Ectodermal cell (in vitro differentiated cells): ENCODE measurements around the gene PCBP3.

Experiments used
- H3K27ac ChIP-seq: 2 replicates; pipeline ENCODE4 v1.7.0; 2013; ENCODE audit warnings: mild to moderate bottlenecking, low read depth, low read length; ENCODE audit not compliant: insufficient read depth, poor library complexity, severe bottlenecking
- H3K27me3 ChIP-seq: 2 replicates; pipeline ENCODE4 v1.7.0; 2013; ENCODE audit warnings: mild to moderate bottlenecking, low read length; ENCODE audit not compliant: insufficient read depth, control insufficient read depth, poor library complexity, severe bottlenecking
- H3K36me3 ChIP-seq: one replicate; pipeline ENCODE4 v1.7.0; 2013; ENCODE audit warnings: low read length; ENCODE audit not compliant: control insufficient read depth, insufficient read depth
- H3K4me1 ChIP-seq: one replicate; pipeline ENCODE4 v1.7.0; 2013; ENCODE audit warnings: low read length; ENCODE audit not compliant: control insufficient read depth, insufficient read depth
- H3K4me3 ChIP-seq: 2 replicates; pipeline ENCODE4 v1.7.0; 2013; ENCODE audit warnings: low read depth, low read length, control low read depth; ENCODE audit not compliant: insufficient read depth
- H3K9me3 ChIP-seq: 2 replicates; pipeline ENCODE4 v1.7.0; 2013; ENCODE audit warnings: mild to moderate bottlenecking, low read length, moderate library complexity; ENCODE audit not compliant: control insufficient read depth
- WGBS, 2 experiments: methylation state at CpG; one replicate each; pipeline ENCODE4 v1.1.7; 2013; ENCODE audit warnings: missing lambda C conversion rate in 2 of 2; 5-methylcytosine and 5-hydroxymethylcytosine counted together

Gene PCBP3

GRCh38 chr21:45984584-45985095 is 341.1 kb downstream of the PCBP3 start:
- Histone ChIP-seq H3K4me3 (no peak overlapping the region), H3K9me3 (no peaks in the 10 kb centered on the region), H3K27ac (no peak overlapping the region), H3K36me3 (no peaks in the 10 kb centered on the region), H3K27me3 (peaks cover 36% of the 10 kb centered on the region), H3K4me1 (peaks cover 7% of the 10 kb centered on the region)
- 92 to 94% methylated on average over 3 of the region's 3 CpGs for WGBS, 2 experiments

- Histone ChIP-seq H3K27me3 (peaks cover 25% of the 10 kb centered on the region), H3K9me3 (no peaks in the 10 kb centered on the region), H3K4me3 (no peak overlapping the region), H3K4me1 (peaks cover 7% of the 10 kb centered on the region), H3K27ac (no peak overlapping the region), H3K36me3 (no peaks in the 10 kb centered on the region)
- WGBS, 2 experiments, result 92 to 94% methylated on average over 37 of the region's 37 CpGs
Measured at GRCh38 chr21:45985471-45986315, 342.2 kb downstream of the PCBP3 start.

- Histone ChIP-seq H3K4me1 (peaks cover 7% of the 10 kb centered on the region), H3K27me3 (peaks cover 21% of the 10 kb centered on the region), H3K27ac (no peak overlapping the region), H3K4me3 (no peak overlapping the region), H3K36me3 (no peaks in the 10 kb centered on the region), H3K9me3 (no peaks in the 10 kb centered on the region)
- 92 to 95% methylated on average over 36 of the region's 36 CpGs for WGBS, 2 experiments
Measured at GRCh38 chr21:45986316-45987051, 343.0 kb downstream of the PCBP3 start.

- Histone ChIP-seq H3K9me3 (no peaks in the 10 kb centered on the region), H3K27ac (no peak overlapping the region), H3K36me3 (no peaks in the 10 kb centered on the region), H3K4me1 (peaks cover 6% of the 10 kb centered on the region), H3K4me3 (no peak overlapping the region), H3K27me3 (peaks cover 14% of the 10 kb centered on the region)
- WGBS, 2 experiments, result 93 to 96% methylated on average over 29 of the region's 29 CpGs
Measured at GRCh38 chr21:45987121-45987711, 343.7 kb downstream of the PCBP3 start.

- Histone ChIP-seq H3K9me3 (no peaks in the 10 kb centered on the region), H3K4me1 (no peaks in the 10 kb centered on the region), H3K4me3 (no peak overlapping the region), H3K36me3 (no peaks in the 10 kb centered on the region), H3K27me3 (no peaks in the 10 kb centered on the region), H3K27ac (no peak overlapping the region)
- 89 to 90% methylated on average over 36 of the region's 36 CpGs for WGBS, 2 experiments
Measured at GRCh38 chr21:45988366-45989347, 345.1 kb downstream of the PCBP3 start.

GRCh38 chr21:45989355-45990048 is 346.0 kb downstream of the PCBP3 start:
- Histone ChIP-seq H3K4me3 (no peak overlapping the region), H3K36me3 (no peaks in the 10 kb centered on the region), H3K27ac (no peak overlapping the region), H3K9me3 (no peaks in the 10 kb centered on the region), H3K27me3 (no peaks in the 10 kb centered on the region), H3K4me1 (no peaks in the 10 kb centered on the region)
- WGBS, 2 experiments, result 94 to 96% methylated on average over 31 to 32 of the region's 32 CpGs

- Histone ChIP-seq H3K27me3 (no peaks in the 10 kb centered on the region), H3K36me3 (no peaks in the 10 kb centered on the region), H3K4me3 (no peak overlapping the region), H3K9me3 (no peaks in the 10 kb centered on the region), H3K4me1 (no peaks in the 10 kb centered on the region), H3K27ac (no peak overlapping the region)
- WGBS, 2 experiments, result 92% methylated on average over 29 to 30 of the region's 30 CpGs
Measured at GRCh38 chr21:45990049-45990711, 346.7 kb downstream of the PCBP3 start.

- no peaks in the 10 kb centered on the region for H3K9me3 ChIP-seq
- no peak overlapping the region for H3K4me3 ChIP-seq
- no peaks in the 10 kb centered on the region for H3K27me3 ChIP-seq
- no peaks in the 10 kb centered on the region for H3K4me1 ChIP-seq
- H3K27ac ChIP-seq, result no peak overlapping the region
- H3K36me3 ChIP-seq, result no peaks in the 10 kb centered on the region
- 91% methylated on average over 45 of the region's 45 CpGs for WGBS, 2 experiments
Measured at GRCh38 chr21:45990741-45991605, 347.4 kb downstream of the PCBP3 start.
